NCI-H526 (cell line): ENCODE results near the gene SPATA31A7.
"Not testable (repeated sequence)": the region's sequence is repeated elsewhere in the genome, so short reads cannot be mapped to it uniquely, and the experiment has no call there.

Source experiments
- DNase-seq, 2 experiments: peaks; one replicate each; lab custom pipeline; 2025; lab: John Stamatoyannopoulos, UW

SPATA31A7 gene

DNA sequence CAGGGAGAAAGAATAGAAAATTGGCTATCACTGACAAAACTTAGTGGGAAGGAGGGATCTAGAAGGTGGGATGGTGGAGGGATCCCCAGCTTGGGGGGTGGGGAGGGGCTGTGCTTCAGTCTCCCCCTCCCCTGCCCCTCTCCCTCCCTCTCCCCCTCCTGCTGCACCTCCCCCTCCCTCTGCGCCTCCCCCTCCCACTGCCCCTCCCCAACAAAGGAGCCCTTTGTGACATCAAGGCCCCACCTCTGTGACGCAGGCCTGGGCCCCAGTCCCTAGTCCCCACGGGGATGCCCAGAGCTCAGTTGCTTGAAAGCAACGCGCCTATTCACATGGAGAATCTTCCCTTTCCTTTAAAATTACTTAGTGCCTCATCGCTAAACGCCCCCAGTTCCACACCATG, at the start of gene SPATA31A7:
Gene SPATA31A7 (plus strand): TSS at position 301 of the 400 bp plus-strand sequence. CDS start 29 bp downstream, at position 330.
- not testable (repeated sequence) for DNase-seq

DNA sequence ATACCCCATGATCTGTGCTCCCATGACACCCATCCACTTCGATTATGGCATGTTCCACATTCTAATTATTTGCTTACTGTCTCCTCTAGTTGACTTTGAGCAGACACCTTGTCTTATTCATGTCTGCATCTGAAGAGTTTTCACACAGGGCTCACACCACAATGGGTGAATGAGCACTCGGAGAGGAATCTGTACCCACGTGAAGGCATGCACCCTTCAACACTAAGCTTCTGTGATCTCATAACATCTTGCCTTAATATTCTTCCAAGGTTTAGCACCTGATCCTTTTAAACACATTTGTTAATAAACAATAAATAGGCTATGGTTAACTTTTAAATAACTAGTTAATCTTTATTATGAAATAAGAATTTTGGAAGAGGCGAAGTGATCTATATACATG, 36.6 kb downstream of the SPATA31A7 start:
- not testable (repeated sequence) for DNase-seq
